HL-60/S4 (cell line): ENCODE measurements around the gene CELF5.
"Not testable (repeated sequence)": the region's sequence is repeated elsewhere in the genome, so short reads cannot be mapped to it uniquely, and the experiment has no call there.

Experiments
- in situ Hi-C: fragments of 300-500 bp; cut with MboI; formaldehyde crosslinking; loops from 2 replicates; pipeline ENCODE4 v1.14.3; 2022; ENCODE audit warnings: low sequenced_read_pairs

Gene CELF5

DNA sequence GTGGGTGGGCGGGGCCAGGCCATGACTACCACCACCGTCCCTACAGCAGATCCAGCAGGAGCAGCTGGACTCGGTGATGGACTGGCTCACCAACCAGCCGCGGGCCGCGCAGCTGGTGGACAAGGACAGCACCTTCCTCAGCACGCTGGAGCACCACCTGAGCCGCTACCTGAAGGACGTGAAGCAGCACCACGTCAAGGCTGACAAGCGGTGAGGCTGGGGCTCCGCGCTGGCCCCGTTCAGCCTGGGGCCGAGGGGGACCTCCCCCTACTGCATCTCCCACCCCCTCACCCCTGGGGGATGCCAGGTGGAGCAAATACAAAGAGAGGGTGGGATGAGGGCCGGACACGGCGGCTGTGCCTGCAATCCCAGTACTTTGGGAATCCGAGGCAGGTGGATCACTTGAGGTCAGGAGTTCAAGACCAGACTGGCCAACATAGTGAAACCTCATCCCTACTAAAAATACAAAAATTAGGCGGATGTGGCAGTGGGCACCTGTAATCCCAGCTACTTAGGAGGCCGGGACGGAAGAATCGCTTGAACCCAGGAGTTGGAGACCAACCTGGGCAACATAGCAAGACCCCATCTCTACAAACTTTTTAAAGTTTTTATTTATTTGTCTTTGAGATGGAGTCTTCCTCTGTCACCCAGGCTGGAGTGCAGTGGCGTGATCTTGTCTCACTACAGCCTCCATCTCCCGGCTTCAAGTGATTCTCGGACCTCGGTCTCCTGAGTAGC, 18.1 kb upstream of the CELF5 start:
- in situ Hi-C loops = no loop called here

DNA sequence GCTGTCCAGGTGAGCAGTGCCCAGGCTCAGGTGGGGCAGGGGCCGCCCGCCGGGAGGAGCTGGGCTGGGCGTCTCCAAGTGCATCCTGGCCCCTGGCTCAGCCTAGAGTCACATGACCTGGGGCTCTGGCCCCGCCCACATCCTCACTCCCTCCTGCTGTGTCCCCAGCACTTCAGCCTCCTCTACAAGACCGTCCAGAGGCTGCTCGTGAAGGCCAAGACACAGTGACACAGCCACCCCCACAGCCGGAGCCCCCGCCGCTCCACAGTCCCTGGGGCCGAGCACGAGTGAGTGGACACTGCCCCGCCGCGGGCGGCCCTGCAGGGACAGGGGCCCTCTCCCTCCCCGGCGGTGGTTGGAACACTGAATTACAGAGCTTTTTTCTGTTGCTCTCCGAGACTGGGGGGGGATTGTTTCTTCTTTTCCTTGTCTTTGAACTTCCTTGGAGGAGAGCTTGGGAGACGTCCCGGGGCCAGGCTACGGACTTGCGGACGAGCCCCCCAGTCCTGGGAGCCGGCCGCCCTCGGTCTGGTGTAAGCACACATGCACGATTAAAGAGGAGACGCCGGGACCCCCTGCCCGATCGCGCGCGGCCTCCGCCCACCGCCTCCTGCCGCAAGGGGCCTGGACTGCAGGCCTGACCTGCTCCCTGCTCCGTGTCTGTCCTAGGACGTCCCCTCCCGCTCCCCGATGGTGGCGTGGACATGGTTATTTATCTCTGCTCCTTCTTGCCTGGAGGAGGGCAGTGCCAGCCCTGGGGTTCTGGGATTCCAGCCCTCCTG, 16.8 kb upstream of the CELF5 start:
- in situ Hi-C loops = no loop called here

DNA sequence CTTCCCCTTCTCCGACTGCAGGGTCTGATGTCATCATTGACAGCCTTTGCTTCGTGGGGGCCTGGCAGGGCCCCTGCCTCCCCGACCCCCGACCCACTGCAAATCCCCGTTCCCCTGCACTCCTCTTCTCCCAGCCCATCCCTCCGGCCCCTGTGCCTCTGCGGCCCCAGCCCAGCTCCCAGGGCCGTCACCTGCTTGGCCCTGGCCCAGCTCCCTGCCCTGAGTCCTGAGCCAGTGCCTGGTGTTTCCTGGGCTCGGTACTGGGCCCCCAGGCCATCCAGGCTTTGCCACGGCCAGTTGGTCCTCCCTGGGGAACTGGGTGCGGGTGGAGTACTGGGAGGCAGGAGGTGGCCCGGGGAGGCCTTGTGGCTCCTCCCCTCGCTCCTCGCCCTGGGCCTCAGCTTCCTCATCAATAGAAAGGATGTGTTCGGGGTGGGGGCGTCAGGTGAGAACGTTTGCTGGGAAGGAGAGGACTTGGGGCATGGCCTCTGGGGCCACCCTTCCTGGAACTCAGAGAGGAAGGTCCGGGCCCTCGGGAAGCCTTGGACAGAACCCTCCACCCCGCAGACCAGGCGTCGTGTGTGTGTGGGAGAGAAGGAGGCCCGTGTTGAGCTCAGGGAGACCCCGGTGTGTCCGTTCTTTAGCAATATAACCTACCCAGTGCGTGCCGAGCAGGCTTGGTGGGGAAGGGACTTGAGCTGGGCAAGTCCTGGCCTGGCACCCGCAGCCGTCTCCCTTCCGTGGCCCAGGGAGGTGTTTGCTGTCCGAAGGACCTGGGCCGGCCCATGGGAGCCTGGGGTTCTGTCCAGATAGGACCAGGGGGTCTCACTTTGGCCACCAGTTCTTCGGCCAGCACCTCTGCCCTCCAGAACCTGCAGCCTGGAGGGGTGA, 15.9 kb upstream of the CELF5 start:
- in situ Hi-C loops = no loop called here

- in situ Hi-C loops = no loop called here
Measured at GRCh38 chr19:3210347-3211017, 14.0 kb upstream of the CELF5 start.

GRCh38 chr19:3211191-3211590, 13.3 kb upstream of the CELF5 start:
- in situ Hi-C loops = no loop called here

DNA sequence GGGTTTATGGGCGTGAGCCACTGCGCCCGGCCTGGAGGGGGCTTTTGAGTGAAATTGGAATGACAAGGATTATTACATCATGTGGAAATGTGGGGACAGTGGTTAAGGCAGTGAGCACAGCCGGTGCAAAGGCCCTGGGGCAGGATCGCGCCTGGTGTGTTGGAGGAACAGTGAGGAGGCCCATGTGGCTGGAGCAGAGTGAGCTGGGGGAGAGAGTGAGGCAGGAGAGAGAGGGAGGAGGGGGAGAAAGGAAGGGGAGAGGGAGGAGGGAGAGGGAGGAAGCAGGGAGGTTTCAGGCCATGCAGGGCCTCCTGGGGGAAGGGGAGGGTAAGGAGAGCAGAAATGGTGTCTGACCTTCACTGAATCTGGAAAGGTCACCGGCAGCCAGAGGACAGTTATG, 11.3 kb upstream of the CELF5 start:
- in situ Hi-C loops = no loop called here

GRCh38 chr19:3216874-3217273, 7.6 kb upstream of the CELF5 start:
- in situ Hi-C loops = no loop called here

- in situ Hi-C loops = no loop called here
Measured at GRCh38 chr19:3220576-3220975, 3.9 kb upstream of the CELF5 start.

DNA sequence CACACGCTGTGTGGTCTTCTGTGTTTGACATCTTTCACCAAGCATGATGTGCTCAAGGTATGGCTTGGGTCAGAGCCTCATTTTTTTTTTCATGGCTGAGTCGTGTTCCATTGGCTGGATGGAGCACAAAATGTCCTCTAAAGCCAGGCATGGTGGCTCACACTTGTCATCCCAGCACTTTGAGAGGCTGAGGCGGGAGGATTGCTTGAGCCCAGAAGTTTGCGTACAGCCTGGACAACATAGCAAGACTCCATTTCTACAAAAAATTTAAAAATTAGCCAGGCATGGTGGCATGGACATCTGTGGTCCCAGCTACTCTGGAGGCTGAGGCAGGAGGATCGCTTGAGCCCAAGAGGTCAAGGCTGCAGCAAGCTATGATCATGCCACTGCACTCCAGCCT, 2.9 kb upstream of the CELF5 start:
- in situ Hi-C loops = not testable (repeated sequence)

- in situ Hi-C loops = no loop called here
Measured at GRCh38 chr19:3222709-3223108, 1.8 kb upstream of the CELF5 start.

DNA sequence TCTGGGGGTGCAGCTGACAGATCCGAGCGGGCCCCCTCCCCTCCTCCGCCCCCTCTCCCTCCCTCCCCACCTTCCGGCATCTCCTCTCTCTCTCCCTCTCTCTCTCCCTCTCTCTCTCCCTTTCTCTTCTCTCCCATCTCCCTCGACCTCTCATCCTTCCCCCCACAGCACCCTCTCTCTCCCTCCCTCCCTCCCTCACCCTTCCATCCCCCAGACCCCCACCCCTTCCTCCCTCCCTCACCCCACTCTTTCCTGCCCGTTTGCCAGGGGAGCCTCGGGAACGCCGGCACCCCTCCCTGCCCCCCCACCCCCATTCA, 666 bp downstream of the CELF5 start:
- in situ Hi-C loops = no loop called here

DNA sequence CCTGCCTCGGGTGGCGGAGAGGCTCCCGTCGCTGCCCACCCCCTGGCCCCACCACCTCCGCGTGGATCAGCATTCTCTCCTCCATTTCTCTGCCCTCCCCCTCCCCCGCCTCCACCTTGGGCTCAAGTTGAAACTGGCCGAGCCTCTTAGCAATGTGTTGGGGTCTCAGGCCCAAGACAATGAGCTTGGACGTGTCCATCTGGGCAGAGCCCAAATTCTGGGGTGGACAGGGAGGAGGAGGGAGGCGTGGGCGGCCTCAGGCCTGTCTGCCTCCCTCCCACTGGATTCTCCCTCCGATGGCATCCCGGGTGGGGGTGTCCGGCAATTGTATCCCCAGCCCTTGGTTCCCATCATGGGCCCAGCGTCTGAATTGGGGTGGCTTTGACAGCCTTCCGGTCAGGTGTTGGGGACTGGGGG, 1.2 kb downstream of the CELF5 start:
- in situ Hi-C loops = no loop called here

GRCh38 chr19:3227054-3227626, 2.7 kb downstream of the CELF5 start:
- in situ Hi-C loops = no loop called here

- in situ Hi-C loops = no loop called here
Measured at GRCh38 chr19:3229346-3229743, 4.9 kb downstream of the CELF5 start.

DNA sequence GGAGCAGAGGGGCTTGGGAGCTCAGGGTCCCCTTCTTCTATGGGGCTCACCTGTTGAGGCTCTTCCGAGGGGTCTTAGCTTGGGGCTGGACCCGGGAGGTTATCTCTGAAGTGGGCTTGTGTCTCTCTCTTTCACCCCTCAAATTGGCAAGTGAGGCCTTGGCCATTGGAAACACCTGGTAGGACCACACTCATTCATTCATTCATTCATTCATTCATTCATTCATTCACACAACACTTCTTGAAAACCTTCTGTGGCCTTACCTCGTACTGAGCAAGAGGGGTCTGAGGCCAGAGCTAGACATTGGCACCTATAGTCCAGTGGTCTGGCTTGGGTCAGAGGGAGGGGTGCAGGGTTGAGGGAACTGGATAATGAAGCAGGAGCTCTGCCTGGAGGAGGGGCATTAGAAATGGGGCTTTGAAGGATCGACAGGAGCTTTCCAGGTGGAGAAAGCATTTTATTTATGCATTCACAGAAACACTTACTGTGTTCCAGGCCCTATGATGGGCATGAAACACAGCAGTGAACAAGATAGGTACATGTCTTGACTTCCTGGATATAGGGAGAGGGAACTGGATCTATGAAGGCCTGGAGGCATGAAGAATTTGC, 5.5 kb downstream of the CELF5 start:
- in situ Hi-C loops = no loop called here

GRCh38 chr19:3231288-3231687, 6.8 kb downstream of the CELF5 start:
- in situ Hi-C loops = no loop called here

GRCh38 chr19:3233116-3233515, 8.7 kb downstream of the CELF5 start:
- in situ Hi-C loops = no loop called here

GRCh38 chr19:3233831-3234230, 9.4 kb downstream of the CELF5 start:
- in situ Hi-C loops = no loop called here

DNA sequence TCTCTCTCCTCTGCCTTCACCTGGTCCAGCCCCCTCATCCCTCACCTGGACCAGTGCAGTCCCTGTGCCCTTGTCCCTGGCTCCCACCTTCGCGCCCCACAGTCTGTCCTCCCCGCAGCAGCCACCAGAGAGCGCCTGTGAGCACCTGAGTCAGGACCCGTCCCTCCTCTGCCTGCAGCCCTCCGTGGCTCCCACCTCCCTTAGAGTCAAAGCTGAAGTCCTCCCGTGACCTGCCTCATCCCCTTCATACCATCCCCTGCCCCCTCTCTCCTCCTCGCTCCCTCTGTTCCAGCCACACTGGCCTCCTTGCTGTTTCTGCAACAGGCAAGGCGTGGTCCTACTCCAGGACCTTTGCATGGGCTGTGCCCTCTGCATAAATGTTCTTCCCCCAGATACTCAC, 10.3 kb downstream of the CELF5 start:
- in situ Hi-C loops = no loop called here

GRCh38 chr19:3235604-3236003, 11.1 kb downstream of the CELF5 start:
- in situ Hi-C loops = not testable (repeated sequence)
